Natural killer cell (primary cell): ENCODE measurements around the gene KIAA0232. TPM values are rescaled to one million over a fixed set of nuclear protein-coding genes. Genes with fewer than 3 reads are reported as not detected.

Experiments used
- ATAC-seq, 3 donors: fragments of 150-1000 bp in 2 of 3; fragments of 200-7000 bp in 1 of 3; cut with Tn5 transposase; 1 replicate in 1 of 3; 2 replicates in 2 of 3; pipeline ENCODE4 v1.10.0; 2021; ENCODE audit warnings: mild to moderate bottlenecking in 2 of 3, moderate library complexity in 2 of 3
- DNase-seq, 2 donors: peaks; one replicate each; pipeline versions ENCODE4 v3.0.0 to v3.0.0-alpha.2; 2013 to 2021; ENCODE audit warnings: mixed read lengths in 1 of 2
- H3K27ac ChIP-seq: one replicate; pipeline ENCODE4 v1.5.1; 2013; ENCODE audit warnings: mild to moderate bottlenecking, low read length
- H3K27me3 ChIP-seq: one replicate; pipeline ENCODE4 v1.6.1; 2013; ENCODE audit warnings: low read length; ENCODE audit not compliant: control insufficient read depth, insufficient read depth
- H3K36me3 ChIP-seq: one replicate; pipeline ENCODE4 v1.6.1; 2013; ENCODE audit warnings: low read length; ENCODE audit not compliant: control insufficient read depth, insufficient read depth
- H3K4me1 ChIP-seq: one replicate; pipeline ENCODE4 v1.6.1; 2013; ENCODE audit warnings: low read length; ENCODE audit not compliant: control insufficient read depth, insufficient read depth
- H3K4me3 ChIP-seq: one replicate; pipeline ENCODE4 v1.5.1; 2013; ENCODE audit warnings: low read length
- H3K9me3 ChIP-seq: one replicate; pipeline ENCODE4 v1.6.1; 2013; ENCODE audit warnings: low read length; ENCODE audit not compliant: control insufficient read depth, insufficient read depth
- H3K27ac Mint-ChIP-seq, 2 donors: one replicate each; pipeline ENCODE4 v1.8.0; 2022; ENCODE audit warnings: mild to moderate bottlenecking in 2 of 2, mixed read lengths in 2 of 2, moderate library complexity in 1 of 2
- H3K27me3 Mint-ChIP-seq, 2 donors: one replicate each; pipeline ENCODE4 v1.8.0; 2022; ENCODE audit warnings: low read depth in 2 of 2, mixed read lengths in 2 of 2
- H3K36me3 Mint-ChIP-seq: one replicate; pipeline ENCODE4 v1.8.0; 2022; ENCODE audit warnings: mixed read lengths
- H3K4me1 Mint-ChIP-seq, 2 donors: one replicate each; pipeline ENCODE4 v1.8.0; 2022; ENCODE audit warnings: mixed read lengths in 2 of 2
- H3K4me3 Mint-ChIP-seq: one replicate; pipeline ENCODE4 v1.8.0; 2022; ENCODE audit warnings: mild to moderate bottlenecking, moderate library complexity, mixed read lengths
- H3K9me3 Mint-ChIP-seq, 2 donors: one replicate each; pipeline ENCODE4 v1.8.0; 2022; ENCODE audit warnings: mixed read lengths in 2 of 2
- CTCF ChIP-seq: fragments of 200-600 bp; IDR thresholded peaks from one replicate; pipeline ENCODE4 v1.8.0; 2022; ENCODE audit warnings: antibody characterized with exemption
- WGBS: methylation state at CpG from one replicate; pipeline ENCODE4 v1.1.7; 2013; ENCODE audit warnings: missing lambda C conversion rate; ENCODE audit not compliant: insufficient coverage; 5-methylcytosine and 5-hydroxymethylcytosine counted together
- intact Hi-C: fragments of 100-400 bp; cut with micrococcal nuclease; formaldehyde crosslinking; loops from one replicate; pipeline ENCODE4 v1.14.2; 2022
- total RNA-seq, 4 donors: library from RNA; stranded (reverse); fragments of 120-200 nt in 1 of 4; gene quantifications; one replicate each; pipeline versions ENCODE4 v1.2.3 to v1.2.4, GENCODE V29; 2013 to 2022

Gene KIAA0232
- total RNA-seq, 3 donors from 2014 or later (not counting 1 experiment from before 2014, with no cell fraction given) = 24.7 to 30.3 (median 28.6) TPM

- Histone ChIP-seq H3K27me3 (no peaks in the 10 kb centered on the region), H3K27ac (no peak overlapping the region), H3K36me3 (no peaks in the 10 kb centered on the region), H3K4me1 (no peaks in the 10 kb centered on the region), H3K9me3 (no peaks in the 10 kb centered on the region), H3K4me3 (no peak overlapping the region)
- H3K4me3 Mint-ChIP-seq = no peak overlapping the region
- no peak overlapping the region for H3K27ac Mint-ChIP-seq
- H3K9me3 Mint-ChIP-seq = no peaks in the 10 kb centered on the region
- 79% methylated on average over 11 of the region's 11 CpGs for WGBS
- ATAC-seq = no peak
- H3K27me3 Mint-ChIP-seq = no peaks in the 10 kb centered on the region
- intact Hi-C loops = no loop called here
- no peaks in the 10 kb centered on the region for H3K36me3 Mint-ChIP-seq
- H3K4me1 Mint-ChIP-seq = no peaks in the 10 kb centered on the region
- TF ChIP-seq CTCF = no peak
- no peak for DNase-seq
Measured at GRCh38 chr4:6742989-6743388, 39.5 kb upstream of the KIAA0232 start.

GRCh38 chr4:6746721-6747293 is 35.7 kb upstream of the KIAA0232 start:
- intact Hi-C loops = no loop called here
- WGBS = 91% methylated on average over 20 of the region's 20 CpGs
- Histone ChIP-seq H3K36me3 (no peaks in the 10 kb centered on the region), H3K4me1 (peaks cover 10% of the 10 kb centered on the region), H3K27me3 (no peaks in the 10 kb centered on the region), H3K4me3 (no peak overlapping the region), H3K27ac (no peak overlapping the region), H3K9me3 (no peaks in the 10 kb centered on the region)
- no peaks in the 10 kb centered on the region for H3K27me3 Mint-ChIP-seq
- ATAC-seq = no peak
- H3K4me1 Mint-ChIP-seq = peaks cover 6% of the 10 kb centered on the region in 2 donors
- no peaks in the 10 kb centered on the region for H3K9me3 Mint-ChIP-seq
- no peaks in the 10 kb centered on the region for H3K36me3 Mint-ChIP-seq
- DNase-seq = no peak
- TF ChIP-seq CTCF = no peak
- no peak overlapping the region for H3K27ac Mint-ChIP-seq
- no peak overlapping the region for H3K4me3 Mint-ChIP-seq

GRCh38 chr4:6747294-6748051 is 35.1 kb upstream of the KIAA0232 start:
- Histone ChIP-seq H3K4me3 (no peak overlapping the region), H3K27me3 (no peaks in the 10 kb centered on the region), H3K27ac (no peak overlapping the region), H3K36me3 (no peaks in the 10 kb centered on the region), H3K4me1 (peaks cover 11% of the 10 kb centered on the region), H3K9me3 (no peaks in the 10 kb centered on the region)
- intact Hi-C loops = no loop called here
- DNase-seq = no peak
- Mint-ChIP-seq H3K36me3 (no peaks in the 10 kb centered on the region), H3K4me3 (no peak overlapping the region), H3K27ac (no peak overlapping the region), H3K27me3 (no peaks in the 10 kb centered on the region), H3K4me1 (peaks cover 9 to 11% of the 10 kb centered on the region in 2 donors), H3K9me3 (no peaks in the 10 kb centered on the region)
- no peak for ATAC-seq
- WGBS = 92% methylated on average over 11 of the region's 11 CpGs
- TF ChIP-seq CTCF = no peak
